HG03354 (cell line): ENCODE measurements around the gene PALS1.
A peak's percentile ranks its signal among the peaks of the same experiment; 100 is the strongest.

Experiments used
- ATAC-seq: cut with Tn5 transposase; IDR thresholded peaks from one replicate; pipeline ENCODE4 v1.9.1; 2021; ENCODE audit warnings: mild to moderate bottlenecking; ENCODE audit not compliant: unreplicated experiment, poor library complexity, severe bottlenecking

PALS1 gene

DNA sequence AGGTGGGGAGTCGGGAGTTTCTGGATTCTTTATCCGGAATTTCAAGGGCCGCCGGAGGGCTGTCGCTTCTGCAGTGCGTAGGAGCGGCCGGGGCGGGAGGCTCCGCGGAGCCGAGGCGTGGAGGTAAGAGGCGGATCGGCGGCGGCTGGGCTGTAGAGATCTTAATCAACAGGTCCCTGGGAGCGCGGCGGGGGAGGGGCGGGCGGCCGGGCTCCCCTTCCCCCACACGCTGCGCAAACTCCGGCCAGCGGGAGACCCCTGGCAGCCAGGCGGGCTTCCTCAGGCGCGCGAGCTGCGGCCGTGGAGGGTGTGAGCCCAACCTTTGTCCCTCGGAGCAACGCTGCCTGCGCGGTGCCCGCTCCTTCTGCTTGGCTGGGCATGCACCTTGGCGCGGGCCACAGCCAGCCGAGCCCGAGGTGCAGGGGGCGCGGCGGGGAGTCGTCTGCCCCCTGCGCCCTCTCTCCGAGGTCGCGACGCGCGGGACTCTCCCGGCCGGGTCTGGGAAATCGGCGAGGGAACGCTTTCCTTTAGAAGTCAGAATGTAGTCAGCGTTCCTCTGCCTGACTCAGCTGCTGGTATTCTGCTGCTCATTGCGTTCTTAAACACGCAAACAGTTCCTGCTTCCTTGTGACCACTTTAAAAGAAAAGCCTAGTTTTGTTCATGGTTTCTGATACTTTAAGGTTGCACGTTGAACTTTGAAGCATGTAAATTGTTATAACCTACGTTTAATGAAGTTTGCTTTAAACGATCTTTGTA, at the start of gene PALS1:
Gene PALS1, plus strand, starts transcription at position 25 of the 757 bp plus-strand sequence. CDS start 37,736 bp downstream, outside the sequence.
- ATAC-seq = peak; percentile 55

DNA sequence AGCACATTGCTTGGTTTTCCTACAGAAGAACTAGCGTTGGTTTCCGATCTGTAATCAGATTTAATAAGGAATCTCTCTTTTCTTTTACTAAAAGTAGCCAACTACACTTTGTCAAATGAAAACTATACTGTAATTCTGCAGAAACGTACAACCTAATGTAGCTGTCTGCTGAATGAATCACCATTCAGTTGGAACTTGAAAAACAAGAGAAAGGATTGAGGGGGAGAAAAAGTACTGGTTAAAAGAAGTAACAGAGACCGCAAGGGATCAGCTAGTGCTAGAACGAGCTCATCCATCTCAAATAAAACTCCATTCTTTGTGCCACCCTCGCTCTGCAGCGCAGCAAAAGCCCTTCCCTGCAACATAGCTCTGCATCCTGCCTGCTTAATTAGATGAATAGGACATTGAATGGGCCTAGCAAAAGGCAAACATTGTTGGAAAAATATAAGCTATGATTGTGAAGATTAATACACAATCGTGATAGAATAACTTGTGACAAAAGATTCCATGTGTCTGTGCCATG, 49.4 kb upstream of the PALS1 start:
- ATAC-seq = no peak

DNA sequence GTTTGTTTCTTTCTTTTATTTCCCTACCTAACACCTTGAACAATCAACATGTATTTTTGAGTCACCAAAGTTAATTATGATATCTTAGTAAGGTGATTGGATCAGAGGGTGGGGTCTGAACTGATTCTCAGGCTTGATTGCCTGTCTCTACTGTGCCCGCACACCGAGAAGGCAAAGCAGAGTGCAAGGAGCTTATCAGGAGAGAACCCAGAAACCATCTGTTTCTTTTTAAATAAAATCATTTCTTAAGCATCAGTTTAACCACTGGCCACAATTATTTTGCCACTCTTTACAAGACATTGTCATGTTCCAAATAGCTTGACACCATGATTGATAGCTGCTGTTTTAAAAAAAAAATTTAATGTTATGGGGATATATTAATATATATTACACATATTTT, 48.9 kb upstream of the PALS1 start:
- no peak for ATAC-seq

DNA sequence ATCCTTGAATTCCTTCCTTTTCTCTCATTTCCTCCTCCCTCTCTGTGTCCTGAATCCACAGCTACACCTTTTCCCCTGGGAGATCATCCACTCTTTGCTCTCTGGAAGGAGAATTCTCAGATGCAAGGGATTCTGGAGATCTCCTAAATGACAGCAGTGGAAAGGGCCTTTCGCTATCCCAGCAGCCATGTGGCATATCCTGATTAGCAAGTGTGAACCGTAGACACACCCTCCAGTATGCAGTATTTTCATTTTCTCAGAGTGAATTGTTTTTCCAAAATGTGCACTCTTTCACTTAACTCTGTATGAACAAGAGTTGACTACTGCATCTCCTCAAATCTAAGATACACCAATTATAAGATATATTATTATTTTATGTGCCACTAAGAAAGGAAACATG, 46.0 kb upstream of the PALS1 start:
- ATAC-seq = no peak

DNA sequence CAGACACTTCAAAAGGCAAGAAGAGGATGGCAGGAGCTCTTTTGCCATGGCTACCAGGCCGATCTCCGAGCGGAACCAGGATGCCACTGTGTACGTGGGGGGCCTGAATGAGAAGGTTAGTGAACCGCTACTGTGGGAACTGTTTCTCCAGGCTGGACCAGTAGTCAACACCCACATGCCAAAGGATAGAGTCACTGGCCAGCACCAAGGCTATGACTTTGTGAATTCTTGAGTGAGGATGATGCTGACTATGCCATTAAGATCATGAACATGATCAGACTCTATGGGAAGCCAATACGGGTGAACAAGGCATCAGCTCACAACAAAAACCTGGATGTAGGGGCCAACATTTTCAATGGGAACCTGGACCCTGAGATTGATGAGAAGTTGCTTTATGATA, 42.2 kb upstream of the PALS1 start:
- ATAC-seq = no peak

DNA sequence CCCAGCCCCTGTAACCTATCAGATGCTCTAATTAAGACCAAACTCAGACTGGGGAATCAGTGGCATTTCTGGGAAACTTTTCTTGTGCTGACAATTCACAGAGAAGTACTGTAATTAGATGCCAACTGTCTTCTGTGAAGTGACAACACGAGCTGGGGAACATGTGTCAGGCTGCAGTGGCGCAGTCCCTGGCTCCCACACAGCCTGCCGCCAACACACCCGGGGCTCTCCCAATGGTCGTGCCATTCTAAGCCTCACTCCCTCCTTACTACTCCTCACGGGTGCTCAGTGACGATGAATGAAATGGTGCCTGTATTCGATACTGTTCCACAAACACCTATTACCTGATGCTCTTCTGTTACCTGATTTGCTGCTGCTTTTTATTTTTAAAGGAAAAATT, 33.4 kb upstream of the PALS1 start:
- ATAC-seq = no peak

DNA sequence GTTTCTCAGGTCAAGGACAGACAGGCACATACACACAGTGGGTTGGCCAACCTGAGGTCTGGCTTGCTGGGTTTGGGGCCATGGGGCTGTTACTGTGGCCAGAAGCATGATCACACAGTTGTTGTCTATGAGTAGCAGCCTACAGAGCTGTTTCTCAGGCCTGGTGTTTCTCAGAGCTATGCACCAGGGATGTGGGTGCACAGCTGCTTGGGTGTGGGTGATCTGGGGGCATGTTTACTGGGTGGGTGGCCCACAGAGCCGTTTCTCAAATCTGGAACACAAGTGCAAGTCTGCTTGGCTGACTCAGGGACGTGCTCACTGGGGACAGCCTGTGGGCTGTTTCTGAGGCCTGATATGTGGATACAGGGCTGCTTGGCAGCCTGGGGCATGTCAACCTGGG, 23.1 kb upstream of the PALS1 start:
- no peak for ATAC-seq

DNA sequence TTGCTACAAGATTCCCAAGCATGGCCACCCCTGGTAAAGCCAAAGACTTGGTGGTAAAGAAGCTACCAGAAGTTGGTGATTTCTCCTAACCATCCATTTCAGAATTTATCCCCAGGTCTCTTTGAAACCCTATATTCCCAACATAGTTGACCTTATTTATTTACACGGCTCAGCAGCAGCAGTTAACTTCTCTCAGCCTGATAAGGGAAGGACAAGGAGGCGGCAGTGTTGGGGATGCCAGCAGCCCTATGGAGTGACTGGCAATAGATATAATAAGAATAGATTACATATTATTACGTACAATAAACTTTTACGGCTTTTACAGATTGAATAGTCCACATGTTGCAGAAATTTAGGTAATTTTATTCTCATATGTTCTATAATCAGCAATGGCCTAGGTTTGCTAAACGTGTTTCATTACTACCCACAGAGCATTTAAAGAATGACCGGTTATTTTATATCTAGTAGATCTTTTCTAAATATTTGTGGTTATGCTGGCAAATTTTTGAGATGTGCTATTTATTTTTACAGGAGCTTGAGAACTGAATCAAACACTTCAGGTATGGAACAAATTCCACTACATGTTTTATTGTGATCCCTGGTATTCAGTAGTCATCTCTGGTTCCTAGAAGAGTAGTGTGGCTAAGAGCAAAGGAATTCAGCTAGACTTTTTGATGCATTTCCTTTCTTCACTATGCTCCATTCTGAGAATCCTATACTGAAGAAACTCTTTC, 19.8 kb upstream of the PALS1 start:
- no peak for ATAC-seq

DNA sequence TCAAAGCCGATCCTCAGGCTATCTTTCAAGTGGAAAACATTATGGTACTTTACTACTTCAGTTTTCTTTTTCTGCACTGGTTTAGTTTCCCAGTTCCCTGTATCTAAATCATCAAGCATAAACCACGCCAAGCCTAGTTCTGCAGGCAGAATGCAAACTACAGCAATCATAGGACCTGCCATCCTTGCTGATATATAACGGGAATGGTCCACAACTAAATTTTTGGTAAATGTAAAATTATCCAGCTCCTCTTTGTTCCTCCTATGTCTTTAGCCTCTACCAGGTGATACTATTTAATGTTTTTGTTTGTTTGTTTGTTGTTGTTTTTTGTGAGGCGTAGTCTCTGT, 19.3 kb upstream of the PALS1 start:
- ATAC-seq = no peak

DNA sequence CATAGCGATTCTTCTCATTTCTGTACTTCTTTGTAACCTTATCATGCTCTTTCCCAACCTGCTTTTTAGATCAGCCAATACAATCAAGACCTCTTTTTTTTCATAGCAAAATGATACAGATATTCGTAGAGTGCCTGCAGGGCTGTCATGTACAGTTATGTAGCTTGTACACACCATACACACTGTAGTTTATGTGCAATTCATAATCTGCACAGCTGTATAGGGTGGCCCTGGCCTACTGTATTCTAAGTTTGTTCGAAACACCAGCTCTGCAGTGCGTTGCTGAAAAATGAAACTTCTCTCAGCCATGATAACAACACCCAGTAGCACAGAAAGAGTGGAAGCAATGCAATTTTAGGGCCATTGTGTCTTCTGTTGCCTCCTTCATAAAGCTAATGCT, 15.7 kb upstream of the PALS1 start:
- ATAC-seq = no peak

DNA sequence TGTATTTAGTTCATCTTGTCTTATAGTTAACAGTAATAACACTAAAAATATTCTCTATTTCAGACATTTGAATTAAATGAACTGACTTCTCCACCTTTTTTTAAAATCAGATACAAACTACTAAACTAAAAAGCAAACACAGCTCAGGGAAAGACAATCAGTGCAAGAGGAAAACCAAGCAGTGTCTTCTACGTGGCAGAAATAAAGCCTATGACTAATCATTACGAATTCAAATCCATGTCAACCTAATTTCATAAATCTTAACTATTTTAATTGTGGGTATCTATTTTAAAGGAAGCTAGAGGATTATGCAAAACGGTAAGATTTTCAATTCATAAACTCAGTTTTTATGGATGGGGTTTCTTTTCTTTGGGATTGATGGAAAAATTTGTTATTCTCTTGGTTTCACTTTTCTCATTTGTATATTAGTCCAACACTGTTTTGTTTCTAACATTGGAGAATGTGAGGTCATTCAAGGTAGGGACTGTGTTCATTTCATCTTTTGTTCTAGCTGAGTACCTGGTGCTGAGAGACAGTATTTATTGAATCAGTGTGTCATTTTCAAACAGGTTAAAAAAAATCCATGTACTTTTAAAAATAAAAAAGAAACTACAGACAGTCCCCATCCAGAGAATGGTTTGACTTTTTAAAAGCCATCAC, 12.8 kb upstream of the PALS1 start:
- no peak for ATAC-seq

DNA sequence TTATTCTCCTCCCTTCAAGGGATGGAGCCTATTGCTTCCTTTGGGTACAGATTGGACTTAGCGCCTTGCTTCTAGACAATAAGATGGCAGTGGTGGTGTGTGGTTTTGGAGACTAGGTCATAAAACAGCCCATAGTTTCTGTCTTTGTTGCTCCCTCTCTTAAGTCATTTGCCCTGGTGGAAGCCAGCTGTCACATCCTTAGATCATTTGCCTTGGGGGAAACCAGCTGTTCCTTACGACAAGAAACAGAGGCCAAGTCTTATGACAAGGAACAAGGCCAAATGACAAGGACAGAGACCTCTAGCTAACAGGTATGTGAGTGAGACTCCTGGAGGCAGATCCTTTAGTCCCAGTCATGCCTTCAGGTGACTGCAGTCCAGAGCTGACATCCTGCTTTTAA, 9.2 kb upstream of the PALS1 start:
- no peak for ATAC-seq

DNA sequence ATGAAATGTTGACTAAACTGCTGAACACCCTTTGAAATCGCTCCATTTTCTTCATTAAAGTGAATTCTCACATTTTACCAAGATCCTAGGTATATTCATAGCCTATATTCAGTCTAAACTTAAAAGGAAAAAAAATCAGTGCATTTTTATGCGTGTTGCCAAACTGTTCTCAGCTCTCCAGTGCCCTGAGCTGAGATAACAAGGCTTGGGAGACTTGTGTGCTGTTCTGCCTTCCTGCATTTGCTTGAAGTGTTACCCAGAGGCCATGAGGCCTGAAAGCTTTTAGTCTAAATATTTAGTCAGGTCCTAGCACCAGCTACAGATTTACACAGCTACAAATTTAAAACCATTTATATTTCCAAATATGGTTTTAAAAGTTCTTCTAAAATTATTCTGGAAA, 8.6 kb upstream of the PALS1 start:
- ATAC-seq = no peak

DNA sequence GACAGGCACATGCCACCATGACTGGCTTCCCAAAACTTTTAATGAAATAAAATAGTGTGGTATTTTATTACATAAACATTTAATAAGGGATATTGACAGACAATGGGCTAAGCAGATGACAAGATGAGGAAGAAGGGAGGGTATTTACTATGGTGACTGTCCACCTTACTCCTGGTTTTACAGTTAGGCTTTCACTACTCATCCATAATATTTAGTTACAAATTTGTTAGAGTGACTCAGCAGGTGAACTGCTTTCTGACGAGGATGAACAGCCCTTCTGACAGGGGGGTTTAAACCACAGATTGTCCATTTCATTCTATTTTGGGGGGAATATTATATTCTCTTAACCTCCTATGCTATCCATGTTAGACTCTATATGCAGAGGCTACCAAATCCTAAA, 3.6 kb upstream of the PALS1 start:
- ATAC-seq = no peak

DNA sequence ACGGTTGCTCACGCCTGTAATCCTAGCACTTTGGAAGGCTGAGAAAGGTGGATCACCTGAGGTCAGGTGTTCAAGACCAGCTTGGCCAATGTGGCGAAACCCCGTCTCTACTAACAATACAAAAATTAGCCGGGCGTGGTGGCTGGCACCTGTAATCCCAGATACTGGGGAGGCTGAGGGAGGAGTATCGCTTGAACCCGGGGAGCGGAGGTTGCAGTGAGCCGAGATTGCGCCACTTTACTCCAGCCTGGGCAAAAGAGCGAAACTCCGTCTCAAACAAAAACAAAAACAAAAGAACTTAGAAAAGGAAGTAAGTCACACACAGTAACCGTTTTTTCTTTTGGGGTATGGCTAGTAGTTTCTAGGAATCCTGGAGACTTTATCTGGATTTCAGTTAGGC, 1.7 kb upstream of the PALS1 start:
- no peak for ATAC-seq

DNA sequence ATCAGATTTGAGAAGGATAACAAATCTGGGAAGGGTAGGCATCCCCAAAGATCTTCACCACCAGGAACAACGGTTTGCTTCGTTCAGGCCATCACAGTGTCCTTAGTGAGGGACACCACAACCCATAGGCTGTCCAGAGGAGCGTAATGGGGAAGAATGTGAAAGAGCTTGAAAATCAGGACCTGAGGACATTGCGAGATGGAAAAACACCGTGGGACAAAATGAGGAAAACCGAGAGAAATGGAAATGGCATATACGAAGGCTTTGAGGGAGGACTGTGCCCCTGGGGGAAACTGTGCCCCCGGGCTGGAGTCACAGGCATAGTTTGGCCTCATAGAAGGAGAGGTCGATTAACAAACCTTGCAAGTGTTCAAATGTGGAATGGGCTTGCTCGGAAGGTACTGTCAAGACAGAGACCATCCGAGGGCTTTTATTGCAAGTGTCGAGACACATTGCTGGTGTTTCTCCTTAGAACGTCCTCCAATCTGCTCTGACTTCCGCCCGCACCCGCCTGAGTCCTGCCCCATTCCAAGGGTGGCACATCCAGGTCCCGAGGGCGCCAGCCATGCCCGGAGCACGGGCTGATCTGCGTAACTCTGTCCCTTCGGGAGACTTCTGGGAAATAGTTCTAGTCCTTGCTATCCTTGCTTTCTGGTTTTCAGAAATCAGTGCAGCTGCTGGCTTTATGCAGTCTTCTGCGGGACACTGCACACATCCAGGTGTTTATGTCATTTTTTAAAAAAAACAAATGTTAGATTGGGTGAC, 885 bp upstream of the PALS1 start:
- ATAC-seq = peak; percentile 20

DNA sequence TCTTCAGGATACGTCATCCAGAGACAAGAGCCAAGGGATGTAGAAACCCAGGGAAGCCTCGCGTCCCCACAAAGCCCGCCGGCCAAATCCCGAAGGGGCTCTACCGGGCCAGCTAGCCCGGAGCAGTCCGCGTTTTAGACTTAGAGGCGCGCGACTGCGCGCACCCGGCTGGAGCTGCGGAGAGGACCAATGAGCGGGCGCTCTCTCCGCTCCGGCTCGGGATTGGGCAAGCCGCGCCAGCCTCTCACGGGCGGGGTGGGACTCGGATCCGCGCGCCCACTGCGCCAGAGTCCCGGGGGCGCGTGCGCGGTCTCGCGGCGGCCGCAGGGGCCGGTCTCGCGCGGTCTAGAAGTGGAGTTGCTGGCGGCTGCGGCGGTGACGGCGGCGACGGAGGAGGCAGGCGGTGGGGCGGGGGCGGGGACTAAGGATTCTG, 241 bp upstream of the PALS1 start:
- peak; percentile 90 for ATAC-seq

DNA sequence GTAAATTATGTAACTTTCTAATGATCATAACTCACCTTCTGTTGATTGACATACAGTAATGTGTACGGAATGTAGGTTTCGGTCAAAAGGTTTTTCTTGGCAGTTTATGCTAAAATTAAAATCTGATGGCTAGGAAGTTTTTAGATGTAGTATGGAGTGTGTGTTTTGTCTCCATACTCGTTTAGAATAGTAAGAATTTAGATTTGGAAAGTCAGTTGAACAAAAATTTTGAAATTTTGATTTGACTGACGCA, 859 bp downstream of the PALS1 start:
- ATAC-seq = no peak

DNA sequence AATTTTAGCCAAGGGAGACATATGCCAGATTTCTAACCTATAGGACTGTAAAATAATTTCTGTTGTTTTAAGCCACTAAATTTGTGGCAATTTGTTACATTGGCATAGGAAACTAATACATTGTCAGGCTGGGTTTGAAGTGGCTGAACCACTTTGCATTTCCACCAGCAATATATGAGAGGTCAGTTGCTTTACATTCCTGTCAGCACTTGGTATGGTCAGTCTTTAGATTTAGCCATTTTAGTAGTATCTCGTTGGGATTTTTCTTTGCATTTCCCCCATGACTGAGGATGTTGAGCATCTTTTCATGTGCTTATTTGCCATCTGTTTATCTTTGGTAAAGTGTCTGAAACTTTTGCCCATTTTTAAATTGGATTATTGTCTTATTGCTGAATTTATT, 3.9 kb downstream of the PALS1 start:
- ATAC-seq = no peak

DNA sequence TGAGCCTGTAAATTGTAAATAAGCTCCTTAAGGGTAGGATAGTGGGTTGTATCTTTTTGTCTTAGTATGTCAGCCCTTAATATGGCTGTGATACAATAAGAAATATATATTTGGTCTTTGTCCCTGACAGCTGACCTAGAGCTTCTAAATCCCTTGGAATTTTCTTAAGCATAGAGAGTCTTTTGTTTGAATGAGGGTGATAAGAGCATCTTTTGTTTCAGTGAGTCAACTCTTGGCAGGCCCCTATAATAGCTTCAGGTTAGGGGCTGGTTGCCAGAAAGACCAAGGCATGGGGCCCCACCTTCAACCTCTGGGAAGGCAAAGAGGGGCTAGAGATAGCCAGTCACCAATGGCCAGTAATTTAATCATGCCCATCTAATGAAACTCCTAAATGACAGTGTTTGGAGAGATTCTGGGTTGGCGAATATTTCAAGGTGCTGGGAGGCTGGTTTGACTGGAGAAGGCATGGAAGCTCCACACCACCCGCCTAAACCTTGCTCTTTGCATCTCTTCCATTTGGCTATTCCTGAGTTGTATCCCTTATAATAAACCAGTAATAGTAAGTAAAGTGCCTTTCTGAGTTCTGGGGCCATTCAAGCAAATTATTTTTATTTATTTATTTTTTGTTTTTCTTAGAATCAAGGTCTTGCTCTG, 10.5 kb downstream of the PALS1 start:
- no peak for ATAC-seq
